Right lung (tissue), 5 donors: ENCODE data around the gene MYO7B. TPM values are rescaled to one million over a fixed set of nuclear protein-coding genes. Genes with fewer than 3 reads are reported as not detected.

ENCODE experiments used
- DNase-seq, 2 donors: peaks; one replicate each; pipeline ENCODE4 v3.0.0-alpha.2; 2013
- polyA plus RNA-seq, 5 donors: library from polyadenylated mRNA; unstranded; fragments of 120-200 nt; gene quantifications; one replicate each; pipeline versions ENCODE4 v1.2.1 to v1.2.3, GENCODE V29; 2013; ENCODE audit warnings: inconsistent platforms in 1 of 5, low replicate concordance in 1 of 5; ENCODE audit not compliant: insufficient read length in 5 of 5, insufficient read depth in 1 of 5

The MYO7B gene
- polyA plus RNA-seq, 5 donors, result 0.51 to 1.2 (median 0.70) TPM

DNA sequence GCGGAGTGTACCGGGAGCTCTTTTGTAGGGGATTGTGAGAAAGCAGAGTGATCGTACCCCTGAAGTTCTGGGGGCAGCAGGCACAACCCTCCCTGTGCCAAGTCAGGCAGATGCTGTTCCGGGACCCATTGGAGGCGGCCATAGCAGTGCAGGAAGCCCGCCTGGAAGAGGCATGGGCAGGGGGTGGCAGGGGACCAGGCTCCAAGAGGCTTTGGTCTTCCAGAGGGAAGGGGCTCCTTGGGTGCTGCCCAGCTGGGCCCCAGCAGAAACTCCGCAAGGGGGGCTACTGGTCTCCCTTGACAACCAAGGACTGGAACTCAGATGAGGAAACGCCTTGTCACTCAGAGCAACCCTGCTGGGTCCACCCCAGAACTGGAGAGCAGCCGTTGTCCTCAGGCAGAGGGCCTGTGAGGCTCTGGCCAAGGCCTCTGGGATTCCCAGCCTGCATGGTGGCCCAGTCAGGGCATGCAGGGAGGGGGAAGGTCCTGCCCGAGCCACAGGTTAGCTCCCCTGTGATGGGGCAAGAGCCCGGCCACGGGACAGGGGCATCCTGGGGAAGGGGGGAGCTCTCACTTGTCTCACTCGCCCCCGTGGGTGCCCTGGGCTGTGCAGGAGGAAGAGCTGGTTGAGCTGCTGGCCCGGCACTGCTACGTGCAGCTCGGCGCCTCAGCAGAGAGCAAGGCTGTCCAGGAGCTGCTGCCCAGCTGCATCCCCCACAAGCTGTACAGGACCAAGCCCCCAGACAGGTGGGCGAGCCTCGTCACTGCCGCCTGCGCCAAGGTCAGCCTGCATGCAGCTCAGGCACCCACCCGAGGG is 89.5 kb downstream of the MYO7B start:
- DNase-seq, result no peak

- DNase-seq, result no peak
Measured at GRCh38 chr2:127625572-127625951, 90.1 kb downstream of the MYO7B start.

GRCh38 chr2:127626175-127626574 is 90.7 kb downstream of the MYO7B start:
- DNase-seq, result no peak

GRCh38 chr2:127626917-127627739 is 91.6 kb downstream of the MYO7B start:
- no peak for DNase-seq

- DNase-seq, result no peak
Measured at GRCh38 chr2:127627740-127628571, 92.5 kb downstream of the MYO7B start.

DNA sequence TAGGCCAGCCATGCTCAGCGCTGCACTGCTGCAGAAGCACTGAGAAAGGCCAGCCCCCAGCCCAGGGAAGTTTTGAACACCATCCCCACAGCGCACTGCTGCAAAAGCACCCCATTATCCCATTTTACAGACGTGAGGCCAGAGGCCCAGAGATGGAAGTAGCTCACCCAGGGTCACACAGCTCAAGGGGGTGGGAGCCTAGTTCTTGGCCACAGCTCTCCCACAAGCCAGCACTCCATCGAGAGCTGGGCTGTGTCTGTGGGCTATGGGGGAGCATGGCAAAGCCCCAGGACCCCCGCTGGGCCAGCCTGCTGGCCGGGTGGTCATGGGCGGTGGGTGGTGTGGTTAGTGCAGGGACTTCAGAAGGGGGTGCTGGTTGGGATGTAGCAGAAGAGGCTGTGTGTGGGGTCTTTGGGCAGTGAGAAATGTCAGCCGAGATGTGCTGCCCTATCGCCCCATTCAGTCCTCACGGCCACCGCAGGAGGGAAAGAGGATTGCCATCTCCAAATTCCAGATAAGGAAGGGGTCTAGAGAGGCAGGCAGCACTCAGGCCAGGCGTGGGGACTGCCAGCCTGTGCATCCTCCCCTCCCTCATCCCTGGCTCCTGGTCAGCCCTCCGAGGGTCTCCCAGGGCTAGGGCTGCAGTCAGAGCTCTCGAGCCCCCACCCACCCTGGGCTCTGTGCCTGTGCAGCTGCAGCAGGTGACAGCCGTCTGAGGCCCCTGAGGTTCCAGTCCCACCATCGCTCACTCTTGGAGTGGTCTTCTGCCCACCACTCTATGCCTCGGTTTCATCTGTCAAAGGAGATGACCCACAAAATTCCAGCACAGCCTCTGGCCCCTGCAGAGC is 93.5 kb downstream of the MYO7B start:
- no peak for DNase-seq

DNA sequence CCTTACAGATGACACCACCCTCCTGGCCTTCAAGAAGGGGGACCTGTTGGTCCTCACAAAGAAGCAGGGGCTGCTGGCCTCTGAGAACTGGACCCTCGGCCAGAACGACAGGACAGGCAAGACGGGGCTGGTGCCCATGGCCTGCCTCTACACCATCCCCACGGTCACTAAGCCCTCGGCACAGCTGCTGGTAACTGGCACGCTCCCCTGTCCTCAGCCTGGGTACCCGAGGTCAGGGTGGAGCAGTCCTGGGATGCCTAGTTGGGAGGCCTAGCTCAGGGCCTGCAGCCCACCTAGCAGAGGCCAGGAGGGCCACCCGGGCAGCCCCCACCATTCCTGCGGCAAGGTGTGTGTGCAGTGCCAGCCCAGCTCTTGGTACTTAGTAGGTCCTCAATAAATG is 94.2 kb downstream of the MYO7B start:
- no peak for DNase-seq

DNA sequence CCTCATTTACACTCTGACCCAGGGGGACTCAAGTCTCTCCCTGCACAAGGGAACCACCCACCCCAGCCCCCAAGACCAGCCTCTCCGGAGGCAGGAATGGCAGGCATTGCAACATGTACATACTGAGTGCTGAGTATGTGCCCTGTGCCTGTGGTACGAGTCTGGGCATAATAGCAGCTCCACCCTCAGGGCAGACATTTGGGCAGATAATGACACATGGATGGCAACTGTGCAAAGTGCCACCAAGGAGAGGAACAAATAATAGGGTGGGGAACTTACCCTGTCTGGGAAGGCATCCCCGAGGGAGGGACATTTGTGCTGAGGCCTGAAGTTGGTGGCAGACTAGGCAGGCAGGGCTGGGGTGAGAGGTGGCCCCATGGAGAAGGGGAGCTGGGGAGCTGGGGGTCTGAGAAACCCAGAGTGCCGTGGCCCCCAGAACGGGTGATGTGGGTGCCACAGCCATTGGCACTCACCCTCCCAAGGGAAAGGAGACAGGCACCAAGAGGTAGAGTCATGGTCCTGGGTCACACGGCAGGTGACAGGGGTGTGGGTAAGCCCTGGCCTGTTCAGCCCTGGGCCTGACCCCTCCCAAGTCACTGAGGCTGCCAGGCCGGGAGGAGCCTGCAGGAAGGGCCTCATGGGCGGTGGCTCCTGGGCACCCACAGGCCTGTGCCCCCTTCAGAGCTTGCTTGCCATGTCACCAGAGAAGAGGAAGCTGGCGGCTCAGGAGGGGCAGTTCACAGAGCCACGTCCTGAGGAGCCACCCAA is 94.8 kb downstream of the MYO7B start:
- DNase-seq, result no peak

- DNase-seq, result no peak
Measured at GRCh38 chr2:127630864-127631540, 95.5 kb downstream of the MYO7B start.

DNA sequence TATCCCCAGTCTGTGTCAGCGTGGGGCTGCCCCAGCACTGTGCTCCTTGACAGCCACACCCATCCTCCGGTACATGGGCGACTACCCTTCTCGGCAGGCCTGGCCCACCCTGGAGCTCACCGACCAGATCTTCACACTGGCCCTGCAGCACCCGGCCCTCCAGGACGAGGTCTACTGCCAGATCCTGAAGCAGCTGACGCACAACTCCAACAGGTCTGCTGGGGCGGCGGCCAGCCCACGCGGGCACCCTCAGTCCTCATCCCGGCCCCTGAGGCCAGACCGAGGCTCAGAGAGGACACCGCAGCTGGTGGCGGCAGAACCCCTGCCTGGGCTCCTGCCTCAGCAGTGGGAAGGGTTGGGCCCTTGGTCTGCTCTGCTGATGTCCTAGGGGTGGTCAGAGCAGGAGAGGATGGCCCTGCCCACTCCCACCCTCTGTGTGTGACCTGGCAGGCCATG is 96.1 kb downstream of the MYO7B start:
- no peak for DNase-seq

GRCh38 chr2:127631997-127632581 is 96.6 kb downstream of the MYO7B start:
- no peak for DNase-seq

DNA sequence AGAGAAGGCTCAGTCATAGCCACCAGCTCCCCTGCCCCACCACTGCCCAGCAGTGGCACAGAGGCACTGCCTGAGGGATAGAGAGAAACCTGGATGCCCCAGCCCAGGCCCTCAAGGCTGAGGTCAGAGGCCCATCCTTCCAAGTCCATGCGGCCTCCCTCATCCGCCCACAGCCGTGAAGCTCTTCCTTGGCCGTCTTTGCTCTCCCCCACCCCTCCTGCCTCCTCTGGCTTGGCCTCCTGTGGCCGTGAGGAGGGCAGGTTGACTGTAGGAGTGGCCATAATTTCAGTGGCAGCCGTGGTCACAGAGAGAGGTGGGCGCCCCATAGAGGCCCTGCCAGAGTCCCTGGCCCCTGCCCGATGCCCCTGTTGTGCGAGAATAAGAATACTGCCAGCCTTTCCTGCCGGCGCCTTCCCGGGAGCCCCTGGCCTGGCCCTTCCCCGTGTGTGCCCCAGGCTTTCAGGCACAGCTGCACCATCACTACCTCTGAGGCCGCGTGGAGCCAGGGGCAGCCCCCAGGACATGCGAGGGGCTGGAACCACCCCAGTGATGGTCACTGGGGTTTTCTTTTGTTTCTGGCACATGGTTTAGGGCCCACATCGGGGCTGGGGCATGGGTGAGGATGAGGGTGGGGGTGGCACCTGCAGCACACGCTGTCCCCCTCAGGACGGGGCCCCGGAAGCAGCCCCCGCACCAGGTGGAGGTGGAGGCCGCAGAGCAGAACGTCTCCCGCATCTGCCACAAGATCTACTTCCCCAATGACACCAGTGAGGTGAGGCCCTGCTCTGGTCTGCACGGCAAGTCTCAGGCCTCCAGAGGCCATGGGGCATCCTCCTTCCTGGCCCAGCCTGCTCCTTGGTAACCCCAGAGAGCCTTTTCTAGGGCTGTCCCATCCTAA is 97.4 kb downstream of the MYO7B start:
- no peak for DNase-seq

DNA sequence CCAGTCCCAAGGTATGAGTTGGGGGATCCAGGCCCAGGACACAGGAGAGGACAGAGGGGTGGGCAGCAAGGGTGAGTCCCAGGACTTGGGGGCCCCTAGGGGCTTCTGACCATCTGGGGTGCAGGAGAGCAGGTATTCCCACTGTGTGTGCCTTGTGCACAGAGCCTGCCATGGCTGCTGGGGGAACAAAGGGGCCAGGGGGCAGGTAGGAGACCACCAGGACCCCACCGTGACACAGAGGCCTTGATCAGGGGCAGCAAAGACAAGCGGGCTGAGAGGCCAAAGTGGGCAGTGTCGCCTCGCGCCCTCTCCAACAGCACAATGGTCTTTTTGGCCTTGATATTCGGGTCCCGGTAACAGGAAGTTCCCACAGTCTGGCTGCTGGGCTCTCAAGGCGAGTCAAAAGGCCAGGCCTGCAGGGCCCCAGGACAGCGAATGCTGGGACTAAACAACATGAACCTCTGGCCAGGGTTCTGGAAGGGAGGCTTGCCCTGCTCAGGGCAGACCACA is 98.1 kb downstream of the MYO7B start:
- no peak for DNase-seq

DNA sequence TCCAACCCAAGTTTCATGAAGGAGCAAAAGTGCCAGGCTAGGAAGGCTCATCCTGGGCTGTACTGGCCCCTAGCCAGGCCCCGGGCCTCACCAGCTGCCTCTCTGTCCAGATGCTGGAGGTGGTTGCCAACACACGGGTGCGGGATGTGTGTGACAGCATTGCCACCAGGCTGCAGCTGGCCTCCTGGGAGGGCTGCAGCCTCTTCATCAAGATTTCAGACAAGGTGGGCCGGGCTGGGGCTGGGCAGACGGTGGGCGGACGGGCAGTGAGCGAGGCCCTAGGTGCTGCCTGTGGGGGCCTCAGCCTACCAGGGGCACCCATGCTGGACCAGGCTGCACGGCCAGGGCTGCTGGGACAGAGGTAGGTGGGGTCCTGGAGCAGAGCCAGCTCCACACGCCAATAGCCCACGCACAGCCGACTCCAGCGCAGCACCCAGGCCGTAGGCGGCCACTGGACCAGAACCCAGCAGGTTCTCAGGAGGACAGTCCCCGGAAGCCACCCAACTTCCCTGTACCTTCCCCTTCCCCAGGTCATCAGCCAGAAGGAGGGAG is 98.7 kb downstream of the MYO7B start:
- no peak for DNase-seq

DNA sequence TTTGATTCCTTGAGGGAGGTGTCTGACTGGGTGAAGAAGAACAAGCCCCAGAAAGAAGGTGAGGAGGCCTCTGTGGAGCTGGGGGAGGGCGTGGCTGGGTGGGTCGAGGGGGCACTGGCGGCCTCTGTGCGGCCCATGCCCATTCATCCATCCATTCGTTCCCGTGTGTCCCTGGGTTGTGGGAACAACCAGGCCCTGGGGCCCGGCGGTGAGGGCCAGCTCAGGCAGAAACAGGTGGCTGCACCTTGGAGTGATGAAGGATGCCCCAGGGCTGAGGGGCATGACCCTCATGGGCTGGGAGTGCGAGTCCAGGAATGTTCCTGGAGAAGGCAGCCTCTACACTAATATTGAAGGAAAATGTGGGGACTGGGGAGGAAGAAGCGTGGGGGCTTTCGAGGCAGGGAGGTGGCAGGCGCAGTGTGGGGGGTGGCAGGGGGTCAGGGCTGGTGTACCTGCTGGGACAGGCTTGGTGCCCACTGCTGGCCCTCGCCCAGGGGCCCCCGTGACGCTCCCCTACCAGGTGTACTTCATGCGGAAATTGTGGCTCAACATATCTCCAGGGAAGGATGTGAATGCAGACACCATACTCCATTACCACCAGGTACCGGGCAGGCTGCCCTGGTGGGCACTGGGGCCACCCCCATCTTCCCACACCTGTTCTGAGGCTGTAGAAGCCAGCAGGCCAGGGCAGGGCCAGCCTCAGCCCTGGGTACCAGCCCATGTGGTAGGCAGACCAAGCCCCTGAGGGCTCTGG is 99.3 kb downstream of the MYO7B start:
- DNase-seq, result no peak

GRCh38 chr2:127635380-127636237 is 100.1 kb downstream of the MYO7B start:
- DNase-seq, result no peak
